Effector memory CD4-positive, alpha-beta T cell (primary cell): ENCODE measurements around the gene GNG8.
"Not testable (repeated sequence)": the region's sequence is repeated elsewhere in the genome, so short reads cannot be mapped to it uniquely, and the experiment has no call there.

Experiments
- DNase-seq, 3 donors: peaks; one replicate each; pipeline ENCODE4 v3.0.0-alpha.2; 2020
- H3K27ac ChIP-seq: 2 replicates; pipeline ENCODE4 v1.7.0; 2013; ENCODE audit warnings: mild to moderate bottlenecking, low read length, moderate library complexity; ENCODE audit not compliant: insufficient read depth, poor library complexity, severe bottlenecking
- H3K27me3 ChIP-seq: replicated peaks from 2 replicates; pipeline ENCODE4 v1.7.0; 2013; ENCODE audit warnings: mild to moderate bottlenecking, low read length; ENCODE audit not compliant: insufficient read depth, control insufficient read depth, poor library complexity, severe bottlenecking
- H3K36me3 ChIP-seq: 2 replicates; pipeline ENCODE4 v1.7.0; 2013; ENCODE audit warnings: mild to moderate bottlenecking, low read length, moderate library complexity; ENCODE audit not compliant: control insufficient read depth, insufficient read depth
- H3K4me1 ChIP-seq: 2 replicates; pipeline ENCODE4 v1.7.0; 2013; ENCODE audit warnings: low read length, mild to moderate bottlenecking; ENCODE audit not compliant: control insufficient read depth, insufficient read depth, poor library complexity, severe bottlenecking
- H3K4me3 ChIP-seq: 2 replicates; pipeline ENCODE4 v1.7.0; 2013; ENCODE audit warnings: low read length, low read depth, mild to moderate bottlenecking; ENCODE audit not compliant: insufficient read depth, poor library complexity, severe bottlenecking
- H3K9me3 ChIP-seq: 2 replicates; pipeline ENCODE4 v1.7.0; 2013; ENCODE audit warnings: mild to moderate bottlenecking, low read length, moderate library complexity; ENCODE audit not compliant: control insufficient read depth

GNG8 gene

DNA sequence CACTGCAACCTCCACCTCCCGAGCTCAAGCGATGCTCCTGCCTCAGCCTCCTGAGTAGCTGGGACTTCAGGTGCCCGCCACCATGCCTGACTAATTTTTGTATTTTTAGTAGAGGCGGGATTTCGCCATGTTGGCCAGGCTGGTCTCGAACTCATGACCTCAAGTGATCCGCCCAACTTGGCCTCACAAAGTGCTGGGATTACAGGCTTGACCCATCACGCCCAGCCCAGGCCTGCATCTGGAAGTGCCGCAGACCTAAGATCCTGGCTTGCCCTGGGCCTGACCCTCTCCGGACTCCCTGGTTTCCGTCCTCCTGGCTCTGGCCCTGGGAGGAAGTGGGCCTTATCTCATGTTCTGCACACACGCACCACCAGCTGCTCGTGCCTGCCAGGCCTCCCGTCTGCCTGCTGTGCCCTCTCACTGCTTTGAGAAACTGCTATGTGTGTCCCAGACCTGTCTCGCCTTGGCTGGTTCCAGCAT lies 6.4 kb downstream of the GNG8 start:
- peaks cover 19% of the 10 kb centered on the region for H3K4me1 ChIP-seq
- H3K27ac ChIP-seq, result no peak overlapping the region
- no peaks in the 10 kb centered on the region for H3K27me3 ChIP-seq

DNA sequence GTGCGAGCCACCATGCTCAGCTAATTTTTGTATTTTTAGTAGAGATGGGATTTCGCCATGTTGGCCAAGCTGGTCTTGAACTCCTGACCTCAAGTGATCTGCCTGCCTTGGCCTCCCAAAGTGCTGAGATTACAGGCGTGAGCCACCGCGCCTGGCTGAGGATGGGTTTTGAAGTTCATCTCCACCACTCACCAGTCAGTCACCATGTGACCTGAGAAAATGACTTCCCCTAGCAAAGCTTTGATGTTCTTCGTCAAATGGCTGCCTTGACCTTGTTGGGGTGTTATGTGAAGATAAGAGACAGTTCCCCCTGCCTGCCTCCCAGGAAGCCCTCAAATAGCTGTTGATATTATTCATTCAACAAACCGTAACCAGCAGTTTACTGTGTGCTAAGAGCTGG lies 7.0 kb downstream of the GNG8 start:
- H3K4me1 ChIP-seq, result peaks cover 17% of the 10 kb centered on the region
- not testable (repeated sequence) for H3K27me3 ChIP-seq, H3K36me3 ChIP-seq, H3K27ac ChIP-seq, DNase-seq, H3K9me3 ChIP-seq, H3K4me3 ChIP-seq

More for the DNA sequence above, 6.4 kb downstream of the GNG8 start:
- DNase-seq, result no peak
- Histone ChIP-seq H3K36me3 (no peaks in the 10 kb centered on the region), H3K9me3 (no peaks in the 10 kb centered on the region), H3K4me3 (no peak overlapping the region)

DNA sequence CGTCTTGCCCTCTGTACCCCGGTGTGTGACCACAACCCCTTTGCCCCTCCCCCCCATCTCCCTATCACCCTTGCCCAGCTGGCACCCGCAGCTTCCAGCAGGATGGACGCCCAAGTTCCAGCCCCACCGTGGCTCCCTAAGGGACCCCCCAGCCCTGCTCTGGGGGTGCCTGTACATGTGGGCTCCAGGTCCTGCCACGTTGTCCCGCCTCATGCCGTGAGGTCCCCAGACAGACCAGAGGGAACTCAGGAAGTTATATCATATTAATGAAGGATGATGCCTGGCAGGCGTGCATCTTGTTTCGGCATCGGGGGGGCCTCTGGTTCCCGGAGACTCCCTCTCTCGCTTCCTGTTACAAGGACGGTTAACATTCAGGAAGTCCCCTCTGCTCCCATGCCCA lies 9.6 kb downstream of the GNG8 start:
- Histone ChIP-seq H3K4me1 (peaks cover 7% of the 10 kb centered on the region), H3K4me3 (no peak overlapping the region), H3K27me3 (no peaks in the 10 kb centered on the region), H3K27ac (no peak overlapping the region), H3K36me3 (no peaks in the 10 kb centered on the region), H3K9me3 (no peaks in the 10 kb centered on the region)
- DNase-seq, result no peak

DNA sequence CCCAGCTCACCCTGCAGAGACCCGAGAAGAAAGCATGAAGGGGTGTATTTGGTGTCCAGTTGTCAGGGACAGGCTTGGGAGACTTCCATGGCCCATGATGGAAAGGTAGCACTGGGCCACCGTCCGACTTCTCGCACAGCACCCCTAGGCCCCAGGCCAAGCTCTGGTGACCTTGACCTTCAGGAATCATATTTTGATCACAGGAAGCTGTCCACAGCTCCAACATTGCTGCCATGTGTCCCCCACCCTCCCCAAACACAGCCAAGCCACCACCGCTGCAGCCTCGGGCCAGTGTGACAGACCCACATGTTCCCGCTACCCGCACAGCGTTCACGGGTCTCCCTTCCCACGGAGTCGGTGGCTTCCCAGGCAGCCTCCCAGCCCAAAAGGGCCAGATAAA lies 10.3 kb downstream of the GNG8 start:
- Histone ChIP-seq H3K4me3 (no peak overlapping the region), H3K27ac (no peak overlapping the region), H3K36me3 (no peaks in the 10 kb centered on the region), H3K4me1 (peaks cover 7% of the 10 kb centered on the region), H3K27me3 (no peaks in the 10 kb centered on the region), H3K9me3 (no peaks in the 10 kb centered on the region)
- DNase-seq, result no peak

DNA sequence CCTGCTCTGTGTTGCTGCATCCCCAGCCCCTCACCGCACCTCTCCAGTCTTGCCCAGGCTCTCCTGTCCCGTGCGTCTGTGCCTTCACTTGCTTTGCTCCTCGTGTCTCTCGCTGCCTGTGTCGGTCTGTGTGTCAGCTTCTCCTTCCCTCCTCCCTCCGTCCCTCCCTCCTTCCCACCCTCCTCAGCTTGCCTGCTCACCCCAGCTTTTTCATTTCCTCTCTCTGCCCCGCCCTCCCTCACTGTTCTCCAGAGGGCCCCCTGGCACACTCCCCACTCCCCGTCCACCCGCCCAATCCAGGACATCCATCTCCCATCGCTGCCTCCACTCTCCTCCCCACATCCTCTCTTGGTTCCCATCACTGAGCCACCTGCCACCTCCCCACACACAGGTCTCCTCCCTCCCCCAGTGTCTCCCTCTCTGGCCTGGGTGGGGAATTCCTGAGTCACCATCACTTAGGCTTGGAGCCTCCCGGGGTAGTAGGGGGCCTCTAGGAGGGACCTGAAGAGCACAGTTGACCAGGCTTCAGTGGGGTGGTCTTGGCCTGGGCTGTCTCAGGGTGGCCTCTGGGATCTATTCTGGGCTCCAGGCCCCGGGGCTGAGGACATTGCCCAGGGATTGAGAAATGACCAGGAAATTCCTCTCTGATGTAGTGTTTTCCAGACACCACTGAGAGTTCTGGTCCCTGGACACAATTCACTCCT lies 10.9 kb downstream of the GNG8 start, which contains the start of gene PTGIR:
Gene PTGIR, minus strand, starts transcription at position 132 of the 704 bp plus-strand sequence. CDS start 864 bp downstream, outside the sequence.
- peaks cover 7% of the 10 kb centered on the region for H3K4me1 ChIP-seq
- DNase-seq, result no peak
- no peaks in the 10 kb centered on the region for H3K27me3 ChIP-seq
- H3K27ac ChIP-seq, result no peak within 1 kb of the TSS
- no peak within 1 kb of the TSS for H3K4me3 ChIP-seq
- no peaks in the 10 kb centered on the region for H3K36me3 ChIP-seq
- H3K9me3 ChIP-seq, result no peaks in the 10 kb centered on the region

DNA sequence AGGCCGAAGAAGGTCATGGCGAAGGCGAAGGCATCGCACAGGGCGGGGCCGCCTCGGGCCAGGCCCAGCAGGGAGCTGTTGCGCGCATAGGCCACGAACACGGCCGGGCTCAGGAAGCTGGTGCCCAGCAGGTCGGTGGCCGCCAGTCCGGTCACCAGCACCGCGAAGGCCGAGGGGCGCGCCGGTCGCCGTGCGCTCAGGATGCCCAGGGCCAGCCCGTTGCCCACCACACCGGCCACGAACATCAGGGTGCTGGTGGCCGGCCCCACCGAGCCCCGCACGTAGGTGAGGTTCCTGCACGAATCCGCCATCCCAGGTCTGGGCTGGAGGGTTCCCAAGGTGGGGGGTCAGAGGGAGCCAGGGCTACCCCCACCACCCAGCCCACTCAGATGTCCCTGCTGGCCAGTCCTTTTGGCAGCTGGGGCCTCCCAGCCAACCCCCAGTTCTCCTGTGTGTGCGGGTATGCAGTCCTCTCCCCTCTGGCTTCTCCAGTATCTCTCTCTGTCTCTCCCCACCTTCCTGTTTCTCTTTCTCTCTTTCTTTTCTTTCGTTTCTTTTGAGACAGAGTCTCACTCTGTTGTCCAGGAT lies 12.0 kb downstream of the GNG8 start:
- Histone ChIP-seq H3K4me3 (no peak overlapping the region), H3K4me1 (peaks cover 12% of the 10 kb centered on the region)

DNA sequence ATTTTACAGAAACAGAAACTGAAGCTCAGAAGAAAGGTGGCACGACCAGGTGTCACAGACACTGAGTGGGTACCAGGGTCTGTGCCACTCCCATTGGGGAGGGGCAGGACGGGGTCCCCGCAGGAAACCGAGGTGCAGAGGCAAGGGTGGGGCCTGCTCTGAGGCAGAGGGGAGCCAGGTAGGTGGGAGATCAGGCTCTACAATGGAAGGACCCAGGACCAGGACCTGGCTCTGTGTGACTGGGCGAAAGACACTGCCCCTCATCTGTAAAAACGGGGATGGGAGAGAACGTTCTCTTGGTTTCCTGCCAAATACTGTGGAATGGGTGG lies 13.9 kb downstream of the GNG8 start:
- H3K27me3 ChIP-seq, result no peaks in the 10 kb centered on the region
- no peak overlapping the region for H3K27ac ChIP-seq
- no peaks in the 10 kb centered on the region for H3K9me3 ChIP-seq
- no peak for DNase-seq
- no peak overlapping the region for H3K4me3 ChIP-seq
- H3K4me1 ChIP-seq, result peaks cover 23% of the 10 kb centered on the region
- H3K36me3 ChIP-seq, result no peaks in the 10 kb centered on the region

More for the DNA sequence above, 12.0 kb downstream of the GNG8 start:
- no peak for DNase-seq
- Histone ChIP-seq H3K27me3 (no peaks in the 10 kb centered on the region), H3K27ac (no peak overlapping the region), H3K9me3 (no peaks in the 10 kb centered on the region), H3K36me3 (no peaks in the 10 kb centered on the region)

DNA sequence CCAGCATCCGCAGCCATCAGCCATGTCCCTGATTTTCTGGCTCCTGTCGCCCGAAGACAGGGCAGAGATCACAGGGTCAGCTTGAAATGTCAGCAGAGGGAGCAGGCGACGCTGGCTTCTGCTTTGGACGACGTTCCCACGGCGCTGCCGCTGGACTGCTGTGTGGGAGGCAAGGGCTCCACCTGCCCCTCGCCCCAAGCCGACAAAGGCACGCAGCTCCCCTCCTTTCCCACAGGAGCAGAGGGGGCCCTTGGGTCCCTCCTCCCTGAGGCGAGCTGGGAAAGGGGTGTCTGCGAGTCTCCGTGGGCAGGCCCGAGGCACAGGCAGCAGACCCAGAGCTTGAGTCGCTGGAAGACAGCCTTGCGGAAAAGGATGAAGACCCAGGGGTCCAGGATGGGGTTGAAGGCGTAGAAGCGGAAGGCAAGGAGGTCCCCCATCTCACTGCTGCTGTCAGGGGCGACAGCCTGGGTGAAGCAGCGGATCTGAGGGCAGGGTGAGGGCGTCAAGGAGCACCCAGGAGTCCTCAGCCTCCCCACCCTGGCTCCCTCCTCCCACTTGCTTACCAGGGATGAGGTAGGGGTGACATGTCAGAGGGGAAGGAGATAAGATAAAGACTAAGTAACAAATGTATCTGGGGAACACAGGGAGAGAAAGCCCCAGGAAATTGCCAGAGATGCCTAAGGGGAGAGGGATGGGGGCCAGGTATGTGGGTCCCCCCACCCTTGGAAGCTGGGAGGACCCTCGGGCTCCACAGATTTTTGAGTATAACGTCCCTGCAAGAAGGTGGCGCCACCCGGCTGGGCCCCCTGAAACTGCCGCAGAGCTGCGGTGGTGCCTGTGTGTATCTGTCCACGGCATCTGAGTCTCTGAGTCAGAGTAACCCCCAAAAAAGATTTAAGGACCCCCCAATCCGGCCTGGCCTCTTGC lies 14.5 kb downstream of the GNG8 start:
- no peaks in the 10 kb centered on the region for H3K27me3 ChIP-seq
- no peaks in the 10 kb centered on the region for H3K9me3 ChIP-seq
- no peak for DNase-seq
- H3K27ac ChIP-seq, result no peak overlapping the region
- H3K36me3 ChIP-seq, result no peaks in the 10 kb centered on the region
- peaks cover 30% of the 10 kb centered on the region for H3K4me1 ChIP-seq
- H3K4me3 ChIP-seq, result no peak overlapping the region

DNA sequence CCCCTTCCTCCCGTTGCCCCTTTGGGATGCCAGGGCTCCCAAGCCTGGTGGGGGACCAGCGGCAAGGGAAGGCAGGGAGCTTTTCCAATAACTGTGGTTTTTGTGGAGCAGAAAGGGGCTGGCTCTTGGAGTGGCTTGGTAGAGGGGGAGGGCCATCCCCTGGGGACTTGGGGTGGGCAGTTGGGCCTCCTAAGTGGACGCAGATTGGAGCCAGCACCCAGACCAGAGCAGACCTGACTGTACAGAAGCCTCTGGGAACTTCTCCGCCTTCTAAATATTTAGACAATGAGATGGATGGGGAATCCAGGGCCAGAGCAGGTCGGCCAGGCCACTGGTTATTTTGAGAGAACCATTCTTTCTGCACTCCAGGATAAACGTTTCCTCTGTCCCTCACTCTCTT lies 15.3 kb downstream of the GNG8 start:
- no peaks in the 10 kb centered on the region for H3K27me3 ChIP-seq
- no peak overlapping the region for H3K4me3 ChIP-seq
- H3K9me3 ChIP-seq, result no peaks in the 10 kb centered on the region
- H3K36me3 ChIP-seq, result no peaks in the 10 kb centered on the region
- no peak overlapping the region for H3K27ac ChIP-seq
- H3K4me1 ChIP-seq, result peaks cover 31% of the 10 kb centered on the region
- DNase-seq, result no peak

DNA sequence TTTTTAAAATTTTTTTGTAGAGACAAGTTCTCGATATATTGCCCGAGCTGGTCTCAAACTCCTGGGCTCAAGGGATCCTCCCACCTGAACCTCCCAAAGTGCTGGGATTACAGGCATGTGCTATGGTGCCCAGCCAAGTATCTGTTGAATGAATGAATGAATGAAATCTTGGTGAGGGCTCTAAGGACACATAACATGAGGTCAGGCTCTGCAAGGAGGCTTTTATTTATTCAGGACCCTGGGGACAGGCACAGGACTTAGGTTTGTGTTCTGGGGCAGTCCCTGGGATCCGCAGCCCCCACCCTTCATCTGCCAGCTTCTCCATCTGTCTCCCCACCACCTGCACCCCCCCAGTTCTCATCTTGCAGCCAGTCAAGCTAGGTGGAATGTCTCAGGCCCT lies 15.7 kb downstream of the GNG8 start:
- Histone ChIP-seq H3K36me3 (no peaks in the 10 kb centered on the region), H3K4me1 (peaks cover 31% of the 10 kb centered on the region), H3K4me3 (no peak overlapping the region), H3K27me3 (no peaks in the 10 kb centered on the region), H3K9me3 (no peaks in the 10 kb centered on the region), H3K27ac (no peak overlapping the region)
- no peak for DNase-seq
